K562 (cell line): ENCODE measurements around the gene HDGFL2. TPM values are rescaled to one million over a fixed set of nuclear protein-coding genes. Genes with fewer than 3 reads are reported as not detected.
A peak's percentile ranks its signal among the peaks of the same experiment; 100 is the strongest.

ENCODE experiments used
- ATAC-seq: fragments of 200-7000 bp; cut with Tn5 transposase; 3 replicates; pipeline ENCODE4 v1.9.1; 2020; ENCODE audit warnings: moderate library complexity
- BruUV-seq: library from RNA; stranded (reverse); fragments of 400-500 nt; replicated peaks from 2 replicates; lab custom pipeline; 2021; lab: Mats Ljungman, UMichigan
- CTCF ChIA-PET: fragments of 300-600 bp; formaldehyde crosslinking; extraction: SDS; loops from one replicate; lab custom pipeline; 2021; ENCODE audit warnings: low intra/inter-chr PET ratio; lab: Yijun Ruan, JAX
- POLR2A ChIA-PET: fragments of 300-600, 350-650 bp; sonication (Branson Sonifier 250); formaldehyde crosslinking; extraction: SDS; loops from one replicate; lab custom pipeline; 2021; ENCODE audit warnings: antibody characterized with exemption, inconsistent platforms; lab: Yijun Ruan, JAX
- DNase-seq, 4 experiments: peaks; one replicate each; pipeline versions ENCODE4 v3.0.0 to v3.0.0-alpha.2; 2011 to 2018; ENCODE audit warnings: low spot score in 3 of 4, mixed read lengths in 3 of 4; ENCODE audit errors: extremely low read depth in 1 of 4
- FAIRE-seq: peaks from 2 replicates; lab custom pipeline; 2011; peaks lifted over from hg19 to GRCh38; lab: Jason Lieb, UNC
- H2AFZ ChIP-seq: 2 replicates; pipeline ENCODE4 v1.6.0; 2011; ENCODE audit warnings: low read depth, low read length, control low read depth, inconsistent platforms
- H3K27ac ChIP-seq: fragments of 200-600 bp; 3 replicates; pipeline ENCODE4 v1.8.0; 2011; ENCODE audit warnings: low read depth, mild to moderate bottlenecking, control low read depth, inconsistent platforms, low read length, moderate library complexity, mixed read lengths; ENCODE audit errors: extremely low read depth
- H3K27me3 ChIP-seq, 2 experiments: fragments of 300-600 bp in 1 of 2; 2 replicates in 1 of 2; 3 replicates in 1 of 2; pipeline versions ENCODE4 v1.6.0 to v1.8.0; 2011; ENCODE audit warnings: inconsistent platforms in 2 of 2, low read length in 2 of 2, mild to moderate bottlenecking in 1 of 2, mixed read lengths in 1 of 2, moderate library complexity in 1 of 2; ENCODE audit not compliant: control insufficient read depth in 2 of 2, insufficient read depth in 2 of 2
- H3K36me3 ChIP-seq: fragments of 300-600 bp; 3 replicates; pipeline ENCODE4 v1.8.0; 2011; ENCODE audit warnings: mild to moderate bottlenecking, low read length, inconsistent platforms; ENCODE audit not compliant: control insufficient read depth, insufficient read depth
- H3K4me1 ChIP-seq, 2 experiments: fragments of 200-600 bp in 1 of 2; replicated peaks in 1 of 2; 2 replicates in 1 of 2; 3 replicates in 1 of 2; pipeline versions ENCODE4 v1.5.1 to v1.8.0; 2011; ENCODE audit warnings: inconsistent platforms in 2 of 2, low read length in 2 of 2, mild to moderate bottlenecking in 1 of 2, mixed read lengths in 1 of 2, moderate library complexity in 1 of 2; ENCODE audit not compliant: control insufficient read depth in 2 of 2, insufficient read depth in 2 of 2
- H3K4me2 ChIP-seq: 2 replicates; pipeline ENCODE4 v1.6.1; 2011; ENCODE audit warnings: low read length, control low read depth, inconsistent platforms, mixed read lengths; ENCODE audit not compliant: insufficient read depth
- H3K4me3 ChIP-seq: fragments of 200-600 bp; sonication (generic), shearing (Covaris generic); 2 replicates; pipeline ENCODE4 v1.5.1; 2016; ENCODE audit warnings: control low read depth, inconsistent platforms
- H3K79me2 ChIP-seq: fragments of 200-600 bp; 3 replicates; pipeline ENCODE4 v1.8.0; 2011; ENCODE audit warnings: low read length, inconsistent platforms; ENCODE audit not compliant: control insufficient read depth, insufficient read depth
- H3K9ac ChIP-seq, 2 experiments: 2 replicates each; pipeline versions ENCODE4 v1.6.0 to v1.6.1; 2011; ENCODE audit warnings: low read depth in 2 of 2, low read length in 2 of 2, control low read depth in 1 of 2, inconsistent platforms in 1 of 2, mild to moderate bottlenecking in 1 of 2, mixed read lengths in 1 of 2; ENCODE audit not compliant: insufficient read depth in 1 of 2
- H3K9me1 ChIP-seq: one replicate; pipeline ENCODE4 v1.6.0; 2011; ENCODE audit warnings: inconsistent platforms, mild to moderate bottlenecking, low read length, moderate library complexity; ENCODE audit not compliant: control insufficient read depth, insufficient read depth
- H3K9me3 ChIP-seq: replicated peaks from 2 replicates; pipeline ENCODE4 v1.5.1; 2011; ENCODE audit warnings: low read depth, low read length, inconsistent platforms; ENCODE audit not compliant: control insufficient read depth, insufficient read depth
- H4K20me1 ChIP-seq: replicated peaks from 2 replicates; pipeline ENCODE4 v1.6.1; 2011; ENCODE audit warnings: low read length, inconsistent platforms, mixed read lengths; ENCODE audit not compliant: control insufficient read depth, insufficient read depth
- ATF1 ChIP-seq, 2 experiments: fragments of 450-650 bp in 1 of 2; IDR thresholded peaks; 2 replicates each; pipeline ENCODE4 v1.6.1; 2016; ENCODE audit warnings: missing compliant biosample characterization in 1 of 2, missing genetic modification characterization in 1 of 2
- CBFB ChIP-seq: sonication (generic); formaldehyde crosslinking; IDR thresholded peaks from 2 replicates; pipeline ENCODE4 v1.4.0; 2020; ENCODE audit warnings: mild to moderate bottlenecking, missing genetic modification reagents
- E2F4 ChIP-seq: sonication (generic); formaldehyde crosslinking; IDR thresholded peaks from 2 replicates; pipeline ENCODE4 v1.8.0; 2022; ENCODE audit warnings: mild to moderate bottlenecking, low read depth, missing genetic modification reagents
- E2F6 ChIP-seq, 2 experiments: IDR thresholded peaks; 2 replicates each; pipeline ENCODE4 v1.6.1; 2011; ENCODE audit warnings: borderline replicate concordance in 1 of 2, control low read depth in 1 of 2, low read depth in 1 of 2, low read length in 1 of 2, mild to moderate bottlenecking in 1 of 2, mixed read lengths in 1 of 2, moderate library complexity in 1 of 2; ENCODE audit not compliant: insufficient read depth in 1 of 2, insufficient read length in 1 of 2, poor library complexity in 1 of 2, severe bottlenecking in 1 of 2; ENCODE audit errors: extremely low read depth in 1 of 2
- E2F8 ChIP-seq: fragments of 450-650 bp; IDR thresholded peaks from 2 replicates; pipeline ENCODE4 v1.7.1; 2018; ENCODE audit warnings: mild to moderate bottlenecking, low read depth; ENCODE audit not compliant: partially characterized antibody
- EP400 ChIP-seq: fragments of 450-650 bp; IDR thresholded peaks from 2 replicates; pipeline ENCODE4 v1.6.1; 2017; ENCODE audit warnings: antibody characterized with exemption, mild to moderate bottlenecking, moderate library complexity
- HNRNPLL ChIP-seq: fragments of 200-400 bp; formaldehyde crosslinking; IDR thresholded peaks from 2 replicates; pipeline ENCODE4 v1.6.1; 2017; ENCODE audit warnings: low read length, low read depth, mild to moderate bottlenecking; ENCODE audit not compliant: poor library complexity, severe bottlenecking
- NRF1 ChIP-seq, 2 experiments: fragments of 450-650 bp; IDR thresholded peaks in 1 of 2; conservative IDR thresholded peaks in 1 of 2; 2 replicates each; pipeline ENCODE4 v1.6.1; 2014; ENCODE audit warnings: mild to moderate bottlenecking in 2 of 2
- POLR2B ChIP-seq: fragments of 450-650 bp; IDR thresholded peaks from 2 replicates; pipeline ENCODE4 v1.6.1; 2018; ENCODE audit warnings: low read depth; ENCODE audit not compliant: partially characterized antibody
- TBL1XR1 ChIP-seq, 2 experiments: IDR thresholded peaks; 2 replicates each; pipeline ENCODE4 v1.6.1; 2012; ENCODE audit warnings: improper control_type of control experiment in 2 of 2, low read length in 2 of 2, mild to moderate bottlenecking in 1 of 2
- YY1 ChIP-seq, 3 experiments: IDR thresholded peaks; 2 replicates each; pipeline ENCODE4 v1.6.1; 2011; ENCODE audit warnings: low read length in 2 of 3, mild to moderate bottlenecking in 2 of 3, moderate library complexity in 2 of 3, borderline replicate concordance in 1 of 3, control low read depth in 1 of 3, low read depth in 1 of 3; ENCODE audit not compliant: insufficient read depth in 3 of 3, insufficient replicate concordance in 2 of 3, control insufficient read depth in 1 of 3, insufficient read length in 1 of 3; ENCODE audit errors: extremely low read depth in 1 of 3
- ZKSCAN8 ChIP-seq: fragments of 200-800 bp; sonication (Bioruptor generic); IDR thresholded peaks from 2 replicates; pipeline ENCODE4 v1.6.1; 2016; ENCODE audit warnings: missing genetic modification characterization, missing compliant biosample characterization
- ZNF589 ChIP-seq: fragments of 200-800 bp; sonication (Bioruptor generic); IDR thresholded peaks from 2 replicates; pipeline ENCODE4 v1.6.1; 2016; ENCODE audit warnings: low read depth, missing genetic modification characterization, missing compliant biosample characterization
- ZNF695 ChIP-seq: fragments of 450-650 bp; formaldehyde crosslinking; IDR thresholded peaks from 2 replicates; pipeline ENCODE4 v1.4.0; 2020; ENCODE audit warnings: mild to moderate bottlenecking, moderate library complexity
- WGBS: fragments of 100-300 bp; shearing (Covaris generic); methylation state at CpG from one replicate; pipeline ENCODE4 v1.1.6; 2016; ENCODE audit warnings: low coverage, mixed read lengths; ENCODE audit not compliant: insufficient coverage; ENCODE audit errors: missing lambda C conversion rate; 5-methylcytosine and 5-hydroxymethylcytosine counted together
- in situ Hi-C: fragments of 300-500 bp; cut with MboI; formaldehyde crosslinking; loops from 4 replicates; pipeline ENCODE4 v1.15.0; 2018; ENCODE audit warnings: inconsistent platforms, mixed read lengths
- intact Hi-C: fragments of 100-400 bp; cut with micrococcal nuclease; formaldehyde crosslinking; loops from 2 replicates; pipeline ENCODE4 v1.14.2; 2022
- polyA plus RNA-seq, 8 experiments: library from polyadenylated mRNA; depleted of rRNA in 4 of 8; stranded (reverse) in 5 of 8; unstranded in 3 of 8; fragments of >200 nt; fragmentation: Nextera tagmentation in 2 of 8; fragmentation: Illumina TruSeq in 1 of 8; extraction: Ambion mirVana in 2 of 8; extraction: Trizol in 1 of 8; gene quantifications; 2 replicates each; pipeline versions ENCODE4 v1.2.1 to v1.2.3, GENCODE V29; 2011 to 2014; ENCODE audit warnings: inconsistent platforms in 1 of 8, missing spikeins in 1 of 8
- total RNA-seq, 7 experiments: library from RNA; depleted of rRNA in 6 of 7; stranded (reverse); fragments of >200 nt in 6 of 7; fragmentation: Illumina TruSeq in 2 of 7; extraction: Trizol in 2 of 7; gene quantifications; 2 replicates each; pipeline versions ENCODE4 v1.2.1 to v1.2.3, GENCODE V29; 2011 to 2021; ENCODE audit warnings: low replicate concordance in 1 of 7

HDGFL2 gene
- total and polyA plus RNA-seq, 9 of the 15 experiments (the other 6 are each of a cell fraction or from before 2014, with no cell fraction given), result 0.13 to 61.7 (median 16.0) TPM

GRCh38 chr19:4471403-4472173 is 509 bp upstream of the HDGFL2 start:
- Histone ChIP-seq H3K4me3 (peak overlapping the region; percentile 94), H2AFZ (peak overlapping the region; percentile 88), H3K27me3 (no peaks in the 10 kb centered on the region), H3K36me3 (peaks cover 12% of the 10 kb centered on the region; the same call in 2 of the 3 replicates), H3K4me1 (peaks cover 3 to 32% of the 10 kb centered on the region in 2 experiments; a peak in 4 of 5 replicates), H3K9me1 (no peaks in the 10 kb centered on the region), H3K4me2 (peak overlapping the region; percentile 94), H3K9me3 (no peaks in the 10 kb centered on the region), H4K20me1 (peaks cover 4% of the 10 kb centered on the region; the same call in 1 of the 2 replicates), H3K79me2 (peaks cover 24% of the 10 kb centered on the region), H3K9ac (peak overlapping the region; percentile 93), H3K27ac (peak overlapping the region; percentile 98)
- in situ Hi-C loops (no loop called here), intact Hi-C loops (no loop called here)
- no TSS peak for BruUV-seq
- DNase-seq, result peak; percentile 95 to 99 (median 98)
- POLR2A ChIA-PET, result interaction anchor here (0.5 to 2.4 kb wide), 18 partner anchors 8 to 1238 kb away, joined by 3 to 44 read pairs (median 4); partner anchors contain the start of genes CHAF1A, PLIN5 and UBXN6
- CTCF ChIA-PET, result no interaction called here
- peak; percentile 94 for ATAC-seq
- FAIRE-seq, result peak; percentile 100
- WGBS, result under 1% methylated on average over 33 of the region's 33 CpGs
- peak; percentile 59 for TF ChIP-seq POLR2B
- peak; percentile 50; the same call in 1 of the 2 replicates for TF ChIP-seq EP400
- TF ChIP-seq TBL1XR1 (IDR thresholded peaks at IDR 0.05; ENCODE audit: low read length in 2 of 2), result peak in 1 of 2 experiments; percentile 46; a peak in 1 of 4 replicates
- peak; percentile 29 for TF ChIP-seq HNRNPLL
- TF ChIP-seq YY1 (IDR thresholded peaks at IDR 0.05; ENCODE audit: borderline replicate concordance in 1 of 3, control insufficient read depth in 1 of 3, extremely low read depth in 1 of 3, insufficient read depth in 3 of 3, insufficient read length in 1 of 3, insufficient replicate concordance in 2 of 3, low read depth in 1 of 3, low read length in 2 of 3), result peak in 1 of 3 experiments; percentile 48
- TF ChIP-seq E2F4 (CRISPR knock-in tag), result no peak
- TF ChIP-seq E2F8, result peak; percentile 79
- no peak for TF ChIP-seq ATF1 (CRISPR knock-in tag; IDR thresholded peaks at IDR 0.05)
- peak; percentile 92 for TF ChIP-seq ATF1 (tag; IDR thresholded peaks at IDR 0.05)
- peak; percentile 72 to 76 for TF ChIP-seq NRF1 (conservative IDR thresholded peaks at IDR 0.05 in 1 of 2, IDR thresholded peaks at IDR 0.05 in 1 of 2)
- peak; percentile 80 to 91 for TF ChIP-seq E2F6 (IDR thresholded peaks at IDR 0.05; ENCODE audit: borderline replicate concordance in 1 of 2, extremely low read depth in 1 of 2, insufficient read depth in 1 of 2, insufficient read length in 1 of 2, low read depth in 1 of 2, low read length in 1 of 2, poor library complexity in 1 of 2, severe bottlenecking in 1 of 2)
- no peak for TF ChIP-seq CBFB (CRISPR knock-in tag)
- TF ChIP-seq ZNF589 (CRISPR knock-in tag), result no peak
- TF ChIP-seq ZNF695 (CRISPR knock-in tag), result no peak
- no peak for TF ChIP-seq ZKSCAN8
